GM19099 (cell line): ENCODE results near the gene SARDH.

ENCODE experiments used
- POLR2A ChIP-seq: IDR thresholded peaks from 3 replicates; pipeline ENCODE4 v1.6.1; 2011; ENCODE audit warnings: low read depth; ENCODE audit not compliant: insufficient read length; ENCODE audit errors: extremely low read depth

Gene SARDH

DNA sequence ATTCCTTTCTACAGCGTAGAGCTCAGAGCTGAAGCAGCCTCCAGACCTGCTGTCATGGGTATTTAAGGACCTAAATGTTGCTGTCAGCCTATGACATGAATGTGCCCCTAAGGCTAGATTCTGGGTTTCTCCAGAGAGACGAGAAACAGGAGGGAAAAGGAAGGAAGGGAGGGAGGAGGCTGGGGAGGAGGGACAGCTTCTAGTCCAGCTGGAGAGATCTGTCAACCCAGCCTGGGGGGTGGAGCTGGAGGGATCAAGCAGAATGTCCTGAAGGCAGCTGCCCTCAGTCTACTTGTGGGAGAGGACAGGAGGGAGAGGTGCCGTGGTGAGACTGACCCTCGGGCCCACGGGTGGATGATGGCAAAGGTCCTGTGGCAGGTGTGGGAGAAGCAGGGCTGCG, 103.1 kb downstream of the SARDH start:
- no peak for TF ChIP-seq POLR2A

DNA sequence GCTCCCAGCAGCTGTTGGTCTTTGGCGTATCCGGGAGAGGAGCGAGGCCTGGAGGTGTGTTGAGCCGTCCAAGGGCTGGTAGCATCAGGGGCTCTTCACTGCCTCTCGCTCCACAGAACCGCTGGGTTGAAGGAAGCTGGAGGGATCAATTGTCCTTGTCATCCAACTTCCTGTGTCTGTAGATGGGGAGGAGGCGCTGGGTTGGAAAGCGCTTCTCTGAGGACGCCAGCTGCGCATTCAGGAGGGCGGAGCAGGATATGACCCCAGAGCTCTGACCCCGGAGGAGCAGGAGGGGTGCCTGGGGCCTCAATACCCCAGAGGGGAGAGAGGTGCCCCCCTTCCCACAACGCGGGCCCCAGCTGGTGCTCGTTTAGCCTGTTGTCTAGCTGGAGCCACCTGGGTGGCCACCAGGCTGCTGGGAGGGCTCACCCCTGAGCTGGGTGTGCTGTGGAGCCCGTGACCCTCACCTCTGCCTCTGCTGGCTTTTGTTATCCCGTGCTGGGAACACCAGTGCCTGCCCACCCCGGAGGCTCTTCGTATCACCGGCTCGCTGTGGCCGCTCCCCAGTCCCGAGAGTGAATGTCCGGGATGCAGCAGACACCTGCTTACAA, 104.0 kb downstream of the SARDH start:
- TF ChIP-seq POLR2A = no peak

DNA sequence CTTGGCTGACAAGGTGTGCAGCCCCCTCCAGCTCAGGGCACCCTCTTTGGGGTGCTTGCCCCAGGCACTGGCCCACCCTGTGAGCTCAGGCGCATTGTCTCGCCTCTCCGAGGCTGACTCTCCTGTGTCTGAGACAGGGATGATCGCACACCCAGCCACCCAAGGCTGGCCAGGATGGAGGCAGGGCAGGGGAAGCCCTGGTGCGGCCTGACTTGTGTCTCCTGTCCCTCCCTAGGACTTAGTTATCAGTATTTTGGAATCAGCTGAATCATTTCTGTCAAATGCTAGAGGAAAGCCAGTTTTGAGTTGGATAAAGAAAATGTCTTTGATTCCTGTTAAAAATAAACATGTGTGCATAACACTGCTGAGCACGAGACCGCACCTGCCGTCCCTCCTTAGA, 104.5 kb downstream of the SARDH start:
- TF ChIP-seq POLR2A = no peak

DNA sequence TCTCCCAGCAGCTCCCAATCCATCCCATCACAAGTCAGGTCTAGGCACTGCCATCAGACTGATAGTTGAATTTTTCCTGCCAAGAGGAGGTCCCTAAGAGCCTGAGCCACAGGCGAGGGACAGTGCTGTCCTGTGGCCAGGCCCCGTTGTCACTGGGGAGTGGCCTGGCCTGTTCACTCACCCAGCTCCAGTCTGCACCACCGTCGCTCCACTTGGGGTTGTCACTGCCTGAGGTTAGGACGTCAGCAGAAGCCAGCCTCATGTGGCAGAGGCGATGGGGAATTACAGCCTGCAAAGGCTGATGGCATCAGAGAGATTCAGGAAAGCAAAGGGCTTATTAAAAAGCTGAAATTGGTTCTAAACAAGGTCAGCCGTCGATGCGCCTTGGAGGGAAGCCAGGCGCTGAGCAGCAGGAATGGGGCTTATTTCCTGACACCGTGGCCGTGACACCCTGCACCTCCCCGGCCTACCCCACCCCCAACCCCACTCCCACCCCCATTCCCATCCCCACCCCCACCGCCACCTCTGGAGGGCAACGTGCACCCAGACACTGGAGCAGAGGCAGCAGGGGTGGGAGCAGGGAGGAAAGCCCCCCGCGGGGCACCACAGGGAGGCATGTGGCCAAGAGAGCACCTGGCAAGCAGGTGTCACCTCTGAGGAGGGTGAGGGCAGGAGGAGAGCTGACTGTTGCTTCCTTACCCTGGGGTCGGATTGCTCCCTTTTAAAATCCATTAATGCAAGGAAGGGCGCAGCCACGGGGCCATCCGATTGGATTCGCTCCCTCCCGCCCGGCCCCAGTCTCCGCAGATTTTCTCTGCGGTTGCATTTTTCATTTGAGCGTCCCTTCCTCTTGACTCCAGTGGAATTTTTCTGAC, 105.1 kb downstream of the SARDH start:
- no peak for TF ChIP-seq POLR2A

DNA sequence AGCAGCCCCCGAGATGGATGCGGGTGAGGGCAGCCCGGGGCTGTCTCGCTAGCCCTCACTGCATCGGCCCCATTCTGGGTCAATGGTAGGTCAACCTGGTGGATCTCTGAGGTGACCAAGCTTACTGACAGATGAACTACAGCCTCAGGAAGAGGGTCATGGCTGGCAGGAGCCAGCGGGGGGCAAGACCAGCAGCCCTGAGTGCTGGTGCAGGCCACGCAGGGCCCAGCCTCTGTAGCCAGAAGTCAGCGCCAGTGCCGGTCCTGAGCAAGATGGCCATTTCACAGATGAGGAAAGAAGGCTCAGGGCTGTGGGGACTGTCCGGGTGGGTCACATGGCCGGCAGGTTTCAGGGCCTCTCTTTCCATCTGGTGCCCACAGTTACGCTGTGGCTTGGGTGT, 107.0 kb downstream of the SARDH start:
- no peak for TF ChIP-seq POLR2A

DNA sequence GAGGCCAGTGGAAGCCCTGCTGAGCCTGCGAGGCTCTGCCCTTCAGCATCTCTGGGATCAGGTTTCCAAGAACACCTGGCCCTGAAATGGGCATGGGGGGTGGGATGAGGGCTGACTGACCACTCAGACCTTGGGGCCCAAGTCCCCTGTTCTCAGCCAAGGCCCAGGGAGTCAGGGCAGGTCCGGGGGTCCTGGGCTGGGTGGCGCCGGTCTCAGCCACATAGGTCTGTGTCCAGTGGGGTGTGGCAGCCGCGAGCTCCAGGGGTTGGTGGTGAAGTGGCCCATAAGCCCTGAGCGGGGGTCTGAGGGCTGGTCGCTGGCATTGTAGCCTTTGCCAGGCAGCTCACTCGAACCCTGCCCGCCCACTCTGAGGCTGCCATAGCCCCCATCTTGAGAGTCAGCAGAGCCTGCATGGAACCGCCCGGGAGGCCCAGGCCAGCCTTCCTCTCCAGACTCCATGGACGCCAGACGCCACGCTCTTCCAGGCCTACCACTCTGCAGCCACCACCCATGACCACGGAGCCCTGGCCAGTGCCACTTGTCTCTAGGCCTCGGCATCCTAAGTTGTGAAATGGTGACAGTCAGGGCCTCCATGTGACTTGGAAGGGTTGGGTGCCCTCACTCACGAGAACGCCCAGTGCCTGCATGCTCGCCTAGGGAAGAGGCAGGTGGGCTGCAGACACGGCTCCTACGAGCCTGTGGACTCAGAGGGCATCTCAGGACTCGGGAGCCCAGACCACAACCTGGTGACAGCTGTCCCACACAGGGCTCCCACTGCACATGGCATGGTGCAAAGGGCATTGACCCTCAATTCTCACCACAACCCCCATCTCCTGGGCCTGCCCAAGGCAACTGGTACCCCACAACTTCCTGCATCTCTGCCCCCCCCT, 108.7 kb downstream of the SARDH start:
- TF ChIP-seq POLR2A = no peak

DNA sequence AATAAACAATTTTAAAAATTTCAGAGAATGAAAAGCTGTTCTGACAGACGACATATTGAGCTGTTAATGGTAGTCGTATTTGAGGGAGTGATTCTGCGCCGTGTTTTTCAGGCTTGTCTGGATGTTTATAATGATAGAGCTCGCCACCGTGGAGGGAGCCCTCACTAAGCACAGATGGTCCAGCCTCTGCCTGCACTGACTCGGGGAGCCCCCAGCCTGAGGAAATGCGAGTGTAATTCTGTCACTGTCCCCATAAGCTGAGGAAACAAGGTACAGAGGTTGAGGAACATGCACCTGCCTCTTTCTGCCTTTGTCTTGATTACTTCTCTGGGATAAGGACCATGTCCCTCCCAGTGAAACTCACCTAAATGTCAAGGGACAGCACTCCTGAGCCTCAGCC, 109.4 kb downstream of the SARDH start:
- no peak for TF ChIP-seq POLR2A

DNA sequence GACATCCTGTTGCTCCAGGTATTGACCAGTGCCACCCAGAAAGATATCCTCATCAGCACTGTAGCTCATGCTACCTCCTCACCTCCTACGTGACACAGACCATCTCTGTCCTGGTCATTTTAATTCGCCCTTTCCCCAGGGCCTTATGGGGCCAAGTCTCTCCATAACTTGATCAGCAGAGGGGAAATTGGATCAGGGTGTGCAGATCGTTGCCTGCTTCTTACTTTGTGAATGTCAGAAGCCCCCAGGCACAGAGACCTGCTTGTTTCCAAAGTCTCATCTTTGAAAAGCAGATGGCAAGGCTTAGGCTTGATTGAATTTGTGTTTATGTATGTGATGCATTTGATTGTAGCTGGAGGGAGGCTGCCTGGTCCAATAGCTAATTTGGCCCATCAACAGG, 110.8 kb downstream of the SARDH start:
- no peak for TF ChIP-seq POLR2A

DNA sequence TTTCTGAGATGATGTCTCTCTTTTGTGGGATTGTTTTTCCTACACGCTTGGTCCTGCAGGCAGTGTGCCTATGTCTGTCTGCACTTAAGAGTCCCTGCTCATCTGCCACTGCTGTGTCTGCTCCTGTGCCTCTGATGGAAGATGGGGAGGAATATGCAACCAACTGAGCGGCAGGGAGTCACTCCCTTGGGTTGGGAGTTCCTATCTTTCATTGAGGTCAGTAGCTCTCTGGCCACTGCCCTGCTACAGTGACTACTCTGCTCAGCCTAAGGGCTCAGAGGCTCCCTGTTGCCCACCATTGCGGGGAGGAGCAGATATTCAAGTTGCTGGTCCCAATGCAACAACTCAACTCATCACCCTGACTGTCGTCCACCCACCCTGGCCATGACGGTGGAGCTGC, 115.6 kb downstream of the SARDH start:
- TF ChIP-seq POLR2A = no peak

DNA sequence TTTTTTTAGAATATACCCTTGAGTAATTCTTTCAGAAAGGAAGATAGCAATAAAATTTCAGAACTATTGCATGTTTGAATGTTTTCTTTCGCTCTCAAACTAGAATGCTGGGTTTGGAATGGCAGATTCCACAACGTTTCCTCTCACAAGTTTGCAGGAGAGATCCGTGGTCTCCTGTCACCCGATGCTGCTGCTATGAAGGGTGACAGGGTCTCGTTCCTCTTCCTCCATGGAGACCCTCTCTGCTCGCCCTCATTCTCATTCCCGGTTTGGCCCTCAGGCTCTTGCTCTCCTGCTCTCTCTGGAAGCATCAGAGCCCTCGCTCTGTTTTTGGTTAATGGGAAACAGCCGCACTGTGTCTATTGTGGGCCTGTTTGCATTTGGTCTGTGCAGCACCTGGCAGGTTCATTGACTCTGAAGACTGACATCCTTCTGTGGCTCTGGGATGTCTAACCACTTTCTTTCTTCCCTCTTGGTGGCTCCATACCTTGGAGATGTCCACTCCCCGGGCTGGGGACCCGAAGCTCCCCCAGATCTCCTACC, 116.4 kb downstream of the SARDH start:
- no peak for TF ChIP-seq POLR2A

DNA sequence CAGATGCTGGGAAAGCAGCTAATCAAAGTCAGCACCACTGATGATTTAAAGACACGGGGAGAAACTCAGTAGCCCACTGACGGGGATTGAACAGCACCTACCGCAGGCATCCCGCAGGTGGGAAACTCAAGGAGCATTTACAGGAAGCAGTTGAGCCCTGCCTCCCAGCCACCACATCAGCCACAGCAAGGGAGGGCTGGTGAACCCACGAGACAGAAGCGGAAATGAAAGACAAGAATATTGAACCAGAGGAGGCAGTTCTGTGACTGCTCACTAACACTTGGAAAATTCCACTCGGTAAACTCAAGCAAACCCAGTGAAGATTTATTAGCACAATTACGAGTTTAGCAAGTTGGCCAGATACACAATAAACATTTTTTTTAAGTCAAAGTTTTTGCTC, 118.4 kb downstream of the SARDH start:
- no peak for TF ChIP-seq POLR2A

DNA sequence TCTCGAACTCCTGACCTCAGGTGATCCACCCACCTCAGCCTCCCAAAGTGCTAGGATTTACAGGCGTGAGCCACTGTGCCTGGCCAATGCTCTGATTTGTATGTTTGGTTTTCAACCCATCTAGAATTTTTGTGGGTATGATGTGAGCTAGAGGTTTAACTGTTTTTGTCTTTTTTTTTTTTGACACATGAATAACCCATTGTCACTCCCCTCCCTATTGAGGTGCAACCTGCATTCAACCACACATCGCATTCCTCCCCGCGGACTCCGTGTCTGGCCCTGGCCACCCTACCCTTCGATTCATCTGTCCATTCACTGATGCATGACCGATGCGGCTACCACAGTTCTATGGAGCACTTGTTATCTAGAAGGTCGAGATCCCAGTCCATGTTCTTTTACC, 119.4 kb downstream of the SARDH start:
- TF ChIP-seq POLR2A = no peak

DNA sequence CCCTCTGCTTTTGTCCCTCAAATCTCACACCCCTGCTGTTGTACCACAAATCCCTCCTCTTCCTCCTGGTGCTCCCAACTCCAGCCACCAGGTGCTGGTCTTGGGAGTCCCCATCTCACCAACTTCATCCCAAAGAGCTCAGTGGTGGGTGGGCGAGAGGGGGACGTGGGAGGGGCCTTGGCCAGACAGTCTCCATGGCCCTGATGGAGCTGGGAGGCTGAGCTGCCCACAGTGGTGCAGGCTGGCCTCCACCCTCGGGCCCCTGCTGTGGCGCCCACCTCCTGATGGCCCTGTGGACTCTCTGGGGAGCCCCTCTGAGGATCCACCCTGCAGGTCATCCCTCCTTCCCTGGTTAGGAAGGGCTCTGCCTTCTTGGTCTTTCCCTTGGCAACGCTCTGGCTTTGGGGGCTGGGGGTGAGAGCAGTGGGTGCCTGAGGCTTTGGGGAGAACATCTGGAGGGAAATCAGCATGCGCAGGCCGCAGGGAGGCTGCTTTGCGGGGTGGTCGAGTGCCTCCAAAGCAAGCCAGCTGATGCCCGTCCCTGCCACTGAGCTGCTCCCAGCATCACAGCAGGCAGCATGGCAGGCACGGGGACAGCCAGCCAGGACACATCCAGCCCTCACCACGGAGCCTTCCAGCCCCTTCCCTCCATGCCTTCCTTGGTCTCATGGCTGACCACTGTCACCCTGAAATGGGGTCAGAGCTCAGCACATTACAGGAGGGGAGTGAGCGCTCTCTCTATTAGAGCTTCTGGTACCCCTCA, 121.3 kb downstream of the SARDH start:
- no peak for TF ChIP-seq POLR2A

DNA sequence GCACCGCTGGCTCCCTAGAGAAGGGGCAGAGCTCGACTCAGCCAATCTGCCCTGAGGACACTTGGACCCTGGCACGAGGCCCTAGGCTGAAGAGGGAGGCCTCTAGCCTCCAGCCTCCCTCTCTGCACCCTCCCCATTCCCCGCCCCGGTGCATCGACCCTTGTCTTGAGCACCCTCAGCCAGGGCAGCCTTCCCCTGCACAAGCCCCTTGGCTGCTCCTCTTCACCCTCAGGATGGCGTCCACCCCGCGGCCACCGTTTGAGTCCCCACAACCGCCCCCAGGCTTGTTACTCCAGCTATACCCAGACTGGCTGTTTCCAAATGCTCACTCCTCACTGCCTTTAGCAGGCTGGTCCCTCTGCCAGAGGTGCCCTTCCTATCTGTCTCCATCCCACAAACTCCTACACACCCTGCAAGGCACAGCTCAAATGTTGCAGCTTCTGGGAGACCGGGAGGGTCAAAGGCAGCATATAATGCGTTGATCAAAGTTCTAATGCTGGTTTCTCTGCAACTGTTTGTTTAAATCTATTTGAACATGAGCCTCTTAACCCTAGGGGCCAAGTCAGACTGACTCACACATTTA, 122.5 kb downstream of the SARDH start:
- no peak for TF ChIP-seq POLR2A

DNA sequence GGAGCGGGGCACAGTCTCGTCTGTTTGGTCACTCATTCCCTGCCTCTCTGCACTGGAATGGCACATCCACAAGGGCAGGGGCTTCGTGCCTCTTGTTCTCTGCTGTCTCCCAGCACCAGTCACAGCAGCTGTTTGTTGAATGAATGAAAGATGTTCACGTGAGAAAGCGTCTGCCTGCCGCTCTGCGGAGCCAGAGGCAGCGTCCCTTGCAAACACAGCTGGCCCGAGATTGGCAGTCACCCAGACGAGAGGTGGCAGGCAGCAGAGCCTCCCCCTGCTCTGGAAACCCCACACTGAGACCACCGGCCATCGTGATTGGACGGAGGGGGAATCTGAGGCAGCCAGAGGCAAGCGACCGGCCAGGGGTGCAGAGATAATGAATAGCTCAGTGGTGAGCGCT, 123.0 kb downstream of the SARDH start:
- no peak for TF ChIP-seq POLR2A

DNA sequence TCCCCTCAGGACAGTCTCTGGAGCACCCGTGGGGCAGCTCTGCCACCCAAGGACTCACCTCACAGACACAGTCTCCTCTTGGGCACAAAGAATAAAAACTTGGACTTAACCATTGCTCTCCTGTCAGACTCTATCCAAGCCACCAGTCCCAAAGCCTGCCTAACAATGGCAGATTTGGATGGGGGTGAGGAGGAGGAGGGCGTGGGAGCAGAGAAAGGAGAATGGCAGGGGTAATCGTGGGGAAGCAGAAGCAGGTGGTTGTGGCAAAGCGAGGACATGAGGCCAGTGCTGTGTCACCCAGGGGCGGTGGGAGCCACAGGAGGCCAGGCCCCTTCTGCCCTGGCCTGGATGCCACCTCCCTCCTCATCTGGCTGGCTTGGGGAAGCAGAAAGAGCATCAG, 123.5 kb downstream of the SARDH start:
- TF ChIP-seq POLR2A = no peak
